ENCODE data around the gene HS3ST3A1.

- TF ChIP-seq POLR2A (IDR thresholded peaks at IDR 0.05) (no peak), POLR2AphosphoS5 (IDR thresholded peaks at IDR 0.05) (no peak), EP300 (IDR thresholded peaks at IDR 0.05) (no peak)
- TF ChIP-seq, protein P1, sequence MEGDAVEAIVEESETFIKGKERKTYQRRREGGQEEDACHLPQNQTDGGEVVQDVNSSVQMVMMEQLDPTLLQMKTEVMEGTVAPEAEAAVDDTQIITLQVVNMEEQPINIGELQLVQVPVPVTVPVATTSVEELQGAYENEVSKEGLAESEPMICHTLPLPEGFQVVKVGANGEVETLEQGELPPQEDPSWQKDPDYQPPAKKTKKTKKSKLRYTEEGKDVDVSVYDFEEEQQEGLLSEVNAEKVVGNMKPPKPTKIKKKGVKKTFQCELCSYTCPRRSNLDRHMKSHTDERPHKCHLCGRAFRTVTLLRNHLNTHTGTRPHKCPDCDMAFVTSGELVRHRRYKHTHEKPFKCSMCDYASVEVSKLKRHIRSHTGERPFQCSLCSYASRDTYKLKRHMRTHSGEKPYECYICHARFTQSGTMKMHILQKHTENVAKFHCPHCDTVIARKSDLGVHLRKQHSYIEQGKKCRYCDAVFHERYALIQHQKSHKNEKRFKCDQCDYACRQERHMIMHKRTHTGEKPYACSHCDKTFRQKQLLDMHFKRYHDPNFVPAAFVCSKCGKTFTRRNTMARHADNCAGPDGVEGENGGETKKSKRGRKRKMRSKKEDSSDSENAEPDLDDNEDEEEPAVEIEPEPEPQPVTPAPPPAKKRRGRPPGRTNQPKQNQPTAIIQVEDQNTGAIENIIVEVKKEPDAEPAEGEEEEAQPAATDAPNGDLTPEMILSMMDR (IDR thresholded peaks at IDR 0.05), result no peak
These were observed 47.5 kb downstream of the HS3ST3A1 start for GRCh38 chr17:13554231-13554630.
